Sigmoid colon (tissue), 4 donors: ENCODE measurements around the gene S1PR3.

Experiments used
- EP300 ChIP-seq, 4 donors: sonication (generic); formaldehyde crosslinking; IDR thresholded peaks; one replicate each; pipeline ENCODE4 v1.6.1; 2017; ENCODE audit warnings: antibody characterized with exemption in 4 of 4
- POLR2A ChIP-seq, 2 donors: fragments of 450-650 bp; IDR thresholded peaks; one replicate each; pipeline ENCODE4 v1.6.1; 2016; ENCODE audit warnings: antibody characterized with exemption in 2 of 2, mild to moderate bottlenecking in 2 of 2, moderate library complexity in 2 of 2
- TF ChIP-seq, protein P1 (sequence below), 4 experiments: fragments of 450-650 bp in 3 of 4; fragments of 200-600 bp in 1 of 4; IDR thresholded peaks; one replicate each; pipeline ENCODE4 v1.5.1; 2016 to 2019; ENCODE audit warnings: antibody characterized with exemption in 4 of 4, mild to moderate bottlenecking in 3 of 4, moderate library complexity in 2 of 4

- TF ChIP-seq, protein P1, sequence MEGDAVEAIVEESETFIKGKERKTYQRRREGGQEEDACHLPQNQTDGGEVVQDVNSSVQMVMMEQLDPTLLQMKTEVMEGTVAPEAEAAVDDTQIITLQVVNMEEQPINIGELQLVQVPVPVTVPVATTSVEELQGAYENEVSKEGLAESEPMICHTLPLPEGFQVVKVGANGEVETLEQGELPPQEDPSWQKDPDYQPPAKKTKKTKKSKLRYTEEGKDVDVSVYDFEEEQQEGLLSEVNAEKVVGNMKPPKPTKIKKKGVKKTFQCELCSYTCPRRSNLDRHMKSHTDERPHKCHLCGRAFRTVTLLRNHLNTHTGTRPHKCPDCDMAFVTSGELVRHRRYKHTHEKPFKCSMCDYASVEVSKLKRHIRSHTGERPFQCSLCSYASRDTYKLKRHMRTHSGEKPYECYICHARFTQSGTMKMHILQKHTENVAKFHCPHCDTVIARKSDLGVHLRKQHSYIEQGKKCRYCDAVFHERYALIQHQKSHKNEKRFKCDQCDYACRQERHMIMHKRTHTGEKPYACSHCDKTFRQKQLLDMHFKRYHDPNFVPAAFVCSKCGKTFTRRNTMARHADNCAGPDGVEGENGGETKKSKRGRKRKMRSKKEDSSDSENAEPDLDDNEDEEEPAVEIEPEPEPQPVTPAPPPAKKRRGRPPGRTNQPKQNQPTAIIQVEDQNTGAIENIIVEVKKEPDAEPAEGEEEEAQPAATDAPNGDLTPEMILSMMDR (IDR thresholded peaks at IDR 0.05), result no peak
- no peak for TF ChIP-seq POLR2A (IDR thresholded peaks at IDR 0.05)
- TF ChIP-seq EP300 (IDR thresholded peaks at IDR 0.05), result no peak
Observed at GRCh38 chr9:88979021-88979420, 12.2 kb upstream of the S1PR3 start.
